Trophoblast cell (in vitro differentiated cells and primary cell): Measurements from ENCODE around the gene LUC7L3. TPM values are rescaled to one million over a fixed set of nuclear protein-coding genes. Genes with fewer than 3 reads are reported as not detected.

Experiments used
- DNase-seq, 2 donors: peaks; one replicate each; pipeline ENCODE4 v3.0.0-alpha.2; 2016
- H2AFZ ChIP-seq: 2 replicates; pipeline ENCODE4 v1.6.1; 2013; ENCODE audit warnings: low read length, moderate library complexity, mild to moderate bottlenecking; ENCODE audit not compliant: insufficient read depth, poor library complexity
- H2AK5ac ChIP-seq: 2 replicates; pipeline ENCODE4 v1.6.1; 2013; ENCODE audit warnings: mild to moderate bottlenecking, low read length
- H2BK120ac ChIP-seq: 2 replicates; pipeline ENCODE4 v1.6.1; 2013; ENCODE audit warnings: low read length, mild to moderate bottlenecking, moderate library complexity; ENCODE audit not compliant: insufficient read depth, poor library complexity
- H2BK12ac ChIP-seq: 2 replicates; pipeline ENCODE4 v1.6.1; 2013; ENCODE audit warnings: mild to moderate bottlenecking, low read length, moderate library complexity
- H2BK5ac ChIP-seq: 2 replicates; pipeline ENCODE4 v1.6.1; 2013; ENCODE audit warnings: low read length, low read depth, moderate library complexity, mild to moderate bottlenecking; ENCODE audit not compliant: poor library complexity
- H3K14ac ChIP-seq: 2 replicates; pipeline ENCODE4 v1.6.1; 2013; ENCODE audit warnings: mild to moderate bottlenecking, low read length
- H3K18ac ChIP-seq: 2 replicates; pipeline ENCODE4 v1.6.1; 2013; ENCODE audit warnings: mild to moderate bottlenecking, low read length
- H3K23ac ChIP-seq: 2 replicates; pipeline ENCODE4 v1.6.1; 2013; ENCODE audit warnings: low read length
- H3K27ac ChIP-seq: 2 replicates; pipeline ENCODE4 v1.5.1; 2013; ENCODE audit warnings: low read depth, mild to moderate bottlenecking, inconsistent platforms, low read length, moderate library complexity
- H3K27me3 ChIP-seq: 2 replicates; pipeline ENCODE4 v1.6.1; 2013; ENCODE audit warnings: inconsistent platforms, mild to moderate bottlenecking, low read length, moderate library complexity; ENCODE audit not compliant: insufficient read depth
- H3K36me3 ChIP-seq, 2 experiments: 1 replicate in 1 of 2; 2 replicates in 1 of 2; pipeline ENCODE4 v1.6.1; 2013; ENCODE audit warnings: low read length in 2 of 2, mild to moderate bottlenecking in 2 of 2, moderate library complexity in 1 of 2; ENCODE audit not compliant: insufficient read depth in 2 of 2, control insufficient read depth in 1 of 2
- H3K4ac ChIP-seq: 2 replicates; pipeline ENCODE4 v1.6.1; 2013; ENCODE audit warnings: low read depth, mild to moderate bottlenecking, low read length, moderate library complexity
- H3K4me1 ChIP-seq, 2 experiments: 1 replicate in 1 of 2; 2 replicates in 1 of 2; pipeline ENCODE4 v1.6.1; 2013; ENCODE audit warnings: low read length in 2 of 2, mild to moderate bottlenecking in 2 of 2, moderate library complexity in 1 of 2; ENCODE audit not compliant: insufficient read depth in 2 of 2, control insufficient read depth in 1 of 2
- H3K4me2 ChIP-seq: 2 replicates; pipeline ENCODE4 v1.6.1; 2013; ENCODE audit warnings: inconsistent platforms, mild to moderate bottlenecking, low read length, moderate library complexity
- H3K4me3 ChIP-seq: 2 replicates; pipeline ENCODE4 v1.5.1; 2013; ENCODE audit warnings: mild to moderate bottlenecking, low read depth, low read length, inconsistent platforms
- H3K79me1 ChIP-seq: one replicate; pipeline ENCODE4 v1.6.1; 2013; ENCODE audit warnings: low read length
- H3K79me2 ChIP-seq: 2 replicates; pipeline ENCODE4 v1.6.1; 2013; ENCODE audit warnings: low read length, mild to moderate bottlenecking; ENCODE audit not compliant: control insufficient read depth, insufficient read depth, poor library complexity
- H3K9ac ChIP-seq: 2 replicates; pipeline ENCODE4 v1.6.1; 2013; ENCODE audit warnings: mild to moderate bottlenecking, low read length
- H3K9me3 ChIP-seq: 2 replicates; pipeline ENCODE4 v1.6.1; 2013; ENCODE audit warnings: low read depth, mild to moderate bottlenecking, control low read depth, inconsistent platforms, low read length; ENCODE audit not compliant: insufficient read depth
- H4K12ac ChIP-seq: 2 replicates; pipeline ENCODE4 v1.6.1; 2013; ENCODE audit warnings: low read depth, mild to moderate bottlenecking, low read length, moderate library complexity
- H4K8ac ChIP-seq: 2 replicates; pipeline ENCODE4 v1.6.1; 2013; ENCODE audit warnings: low read depth, mild to moderate bottlenecking, low read length, moderate library complexity
- H4K91ac ChIP-seq: one replicate; pipeline ENCODE4 v1.6.1; 2013; ENCODE audit warnings: low read depth, mild to moderate bottlenecking, low read length, moderate library complexity
- WGBS: extraction: QIAGEN DNeasy Blood & Tissue Kit; methylation state at CpG from one replicate; pipeline ENCODE4 v1.1.7; 2013; ENCODE audit warnings: missing lambda C conversion rate; ENCODE audit not compliant: insufficient read length, insufficient coverage; ENCODE audit errors: extremely low coverage; 5-methylcytosine and 5-hydroxymethylcytosine counted together
- polyA plus RNA-seq: library from polyadenylated mRNA; stranded (reverse); fragments of 200-250 nt; gene quantifications from 2 replicates; pipeline ENCODE4 v1.2.3, GENCODE V29; 2013

LUC7L3 gene, protein sequence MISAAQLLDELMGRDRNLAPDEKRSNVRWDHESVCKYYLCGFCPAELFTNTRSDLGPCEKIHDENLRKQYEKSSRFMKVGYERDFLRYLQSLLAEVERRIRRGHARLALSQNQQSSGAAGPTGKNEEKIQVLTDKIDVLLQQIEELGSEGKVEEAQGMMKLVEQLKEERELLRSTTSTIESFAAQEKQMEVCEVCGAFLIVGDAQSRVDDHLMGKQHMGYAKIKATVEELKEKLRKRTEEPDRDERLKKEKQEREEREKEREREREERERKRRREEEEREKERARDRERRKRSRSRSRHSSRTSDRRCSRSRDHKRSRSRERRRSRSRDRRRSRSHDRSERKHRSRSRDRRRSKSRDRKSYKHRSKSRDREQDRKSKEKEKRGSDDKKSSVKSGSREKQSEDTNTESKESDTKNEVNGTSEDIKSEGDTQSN
- 128 and 131 TPM in 2 replicates for polyA plus RNA-seq

DNA sequence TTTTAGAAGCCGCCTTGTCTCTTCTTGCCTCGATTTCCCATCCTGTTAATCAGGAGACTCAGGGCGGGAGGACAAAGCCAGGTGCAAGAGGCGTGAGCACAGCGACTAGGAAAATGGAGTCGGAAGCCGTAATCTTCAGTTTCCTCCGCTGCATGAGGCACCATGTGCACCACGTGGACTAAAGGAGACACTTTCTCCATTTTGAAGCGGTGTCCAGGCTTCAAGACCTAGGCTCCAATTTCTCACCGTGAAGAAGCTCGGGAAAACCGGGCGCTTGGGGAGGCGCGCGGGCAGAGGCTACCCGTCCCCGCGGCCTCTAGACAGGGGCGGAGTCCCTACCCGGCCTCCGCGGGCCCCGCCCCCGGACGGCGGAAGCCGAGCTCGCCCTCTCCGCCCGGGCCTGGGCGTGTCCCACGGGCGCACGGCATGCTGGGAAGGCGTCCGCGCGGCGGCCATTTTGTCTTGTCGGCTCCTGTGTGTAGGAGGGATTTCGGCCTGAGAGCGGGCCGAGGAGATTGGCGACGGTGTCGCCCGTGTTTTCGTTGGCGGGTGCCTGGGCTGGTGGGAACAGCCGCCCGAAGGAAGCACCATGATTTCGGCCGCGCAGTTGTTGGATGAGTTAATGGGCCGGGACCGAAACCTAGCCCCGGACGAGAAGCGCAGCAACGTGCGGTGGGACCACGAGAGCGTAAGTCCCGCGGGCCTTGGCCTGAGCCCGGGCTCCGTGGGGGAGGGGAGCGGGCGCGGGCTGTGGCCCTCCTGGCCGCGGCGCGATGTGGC is at the start of gene LUC7L3:
Gene LUC7L3 (plus strand): TSS at position 460 of the 780 bp plus-strand sequence. CDS start 130 bp downstream, at position 590.
- H3K18ac ChIP-seq = peak within 1 kb of the TSS; percentile 97
- WGBS = no CpG with 5 or more reads among the region's 76 CpGs
- peak within 1 kb of the TSS; percentile 98 for H4K12ac ChIP-seq
- H4K91ac ChIP-seq = peak within 1 kb of the TSS; percentile 94
- peak within 1 kb of the TSS; percentile 95 for H3K9ac ChIP-seq
- H3K4me3 ChIP-seq = peak within 1 kb of the TSS; percentile 89
- peaks cover 0 to 2% of the 10 kb centered on the region in 2 experiments for H3K36me3 ChIP-seq
- no peak within 1 kb of the TSS for H3K23ac ChIP-seq
- peaks cover 2% of the 10 kb centered on the region for H3K9me3 ChIP-seq
- H3K14ac ChIP-seq = peak within 1 kb of the TSS; percentile 98
- peak within 1 kb of the TSS; percentile 99 for H2AFZ ChIP-seq
- H3K4me1 ChIP-seq = peaks cover 3 to 6% of the 10 kb centered on the region in 2 experiments
- peak within 1 kb of the TSS; percentile 99 for H3K27ac ChIP-seq
- H2AK5ac ChIP-seq = peak within 1 kb of the TSS; percentile 95
- H2BK5ac ChIP-seq = peak within 1 kb of the TSS; percentile 93
- no peaks in the 10 kb centered on the region for H3K27me3 ChIP-seq
- H3K4me2 ChIP-seq = peak within 1 kb of the TSS; percentile 88
- DNase-seq = peak; percentile 94 to 98
- peak within 1 kb of the TSS; percentile 96 for H2BK120ac ChIP-seq
- H2BK12ac ChIP-seq = peak within 1 kb of the TSS; percentile 75
- peak within 1 kb of the TSS; percentile 97 for H4K8ac ChIP-seq
- H3K79me2 ChIP-seq = peaks cover 22% of the 10 kb centered on the region
- peaks cover 9% of the 10 kb centered on the region for H3K79me1 ChIP-seq
- H3K4ac ChIP-seq = peak within 1 kb of the TSS; percentile 100

DNA sequence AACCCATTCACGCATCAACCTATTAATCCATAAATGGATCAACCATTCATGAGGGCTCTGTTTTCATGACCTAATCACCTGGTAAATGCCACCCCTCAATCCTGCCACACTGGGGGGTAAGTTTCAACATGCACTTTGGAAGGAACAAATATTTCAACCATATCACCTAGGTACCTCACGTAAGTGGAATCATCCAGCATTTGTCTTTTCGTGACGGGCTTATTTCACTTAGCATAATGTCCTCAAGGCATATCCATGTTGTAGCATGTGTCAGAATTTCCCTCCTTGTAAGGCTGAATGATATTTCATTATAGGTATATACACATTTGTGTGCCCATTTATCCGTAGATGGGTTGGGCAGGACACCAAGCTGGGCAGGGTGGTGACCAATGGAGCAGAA is 47.3 kb upstream of the LUC7L3 start:
- no peak overlapping the region for H4K12ac ChIP-seq
- H3K79me2 ChIP-seq = no peaks in the 10 kb centered on the region
- no peak overlapping the region for H3K23ac ChIP-seq
- H3K36me3 ChIP-seq = no peaks in the 10 kb centered on the region
- H2BK120ac ChIP-seq = no peak overlapping the region
- H3K18ac ChIP-seq = no peak overlapping the region
- H4K8ac ChIP-seq = no peak overlapping the region
- H3K27ac ChIP-seq = no peak overlapping the region
- H3K27me3 ChIP-seq = no peaks in the 10 kb centered on the region
- peaks cover 9 to 10% of the 10 kb centered on the region in 2 experiments for H3K4me1 ChIP-seq
- H3K4me3 ChIP-seq = no peak overlapping the region
- H2BK5ac ChIP-seq = no peak overlapping the region
- no peak overlapping the region for H3K4ac ChIP-seq
- H4K91ac ChIP-seq = no peak overlapping the region
- H2BK12ac ChIP-seq = no peak overlapping the region
- no peak overlapping the region for H3K14ac ChIP-seq
- WGBS = no CpG with 5 or more reads among the region's 5 CpGs
- DNase-seq = no peak
- H3K9ac ChIP-seq = no peak overlapping the region
- no peak overlapping the region for H3K4me2 ChIP-seq
- H2AK5ac ChIP-seq = no peak overlapping the region
- H3K9me3 ChIP-seq = no peaks in the 10 kb centered on the region
- no peak overlapping the region for H2AFZ ChIP-seq
- H3K79me1 ChIP-seq = no peaks in the 10 kb centered on the region

DNA sequence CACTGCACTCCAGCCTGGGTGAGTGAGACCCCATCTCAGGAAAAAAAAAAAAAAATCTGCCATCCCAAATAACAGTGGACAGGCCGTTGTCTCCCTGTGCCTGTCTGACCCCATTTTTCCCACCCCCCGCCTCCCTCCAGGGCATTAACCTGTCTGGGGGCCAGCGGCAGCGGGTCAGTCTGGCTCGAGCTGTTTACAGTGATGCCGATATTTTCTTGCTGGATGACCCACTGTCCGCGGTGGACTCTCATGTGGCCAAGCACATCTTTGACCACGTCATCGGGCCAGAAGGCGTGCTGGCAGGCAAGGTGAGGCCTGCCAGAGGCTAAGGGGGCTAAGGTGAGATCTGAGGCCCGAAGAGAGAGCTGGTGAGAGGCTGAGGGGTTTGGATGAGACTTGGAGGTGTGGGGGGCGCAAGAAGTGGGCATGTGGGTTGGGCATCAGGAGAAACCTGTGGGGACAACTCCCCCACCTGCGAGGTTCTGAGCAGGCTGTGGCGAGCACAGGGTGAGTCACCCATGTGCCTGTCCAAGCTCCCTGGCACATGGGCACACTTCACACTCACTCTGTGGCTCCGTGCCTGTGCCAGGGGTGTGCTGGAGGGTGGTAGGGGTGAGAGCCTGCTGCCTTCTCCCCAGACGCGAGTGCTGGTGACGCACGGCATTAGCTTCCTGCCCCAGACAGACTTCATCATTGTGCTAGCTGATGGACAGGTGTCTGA is 46.4 kb upstream of the LUC7L3 start:
- H3K14ac ChIP-seq = no peak overlapping the region
- no peak overlapping the region for H2AFZ ChIP-seq
- H3K79me1 ChIP-seq = no peaks in the 10 kb centered on the region
- no peak overlapping the region for H4K91ac ChIP-seq
- no peaks in the 10 kb centered on the region for H3K79me2 ChIP-seq
- no peak overlapping the region for H2BK120ac ChIP-seq
- H3K27ac ChIP-seq = no peak overlapping the region
- no peaks in the 10 kb centered on the region for H3K9me3 ChIP-seq
- no peak overlapping the region for H3K4ac ChIP-seq
- H2BK12ac ChIP-seq = no peak overlapping the region
- H2AK5ac ChIP-seq = no peak overlapping the region
- no peak overlapping the region for H3K18ac ChIP-seq
- H2BK5ac ChIP-seq = no peak overlapping the region
- no peak overlapping the region for H3K4me2 ChIP-seq
- peak overlapping the region; percentile 49 for H3K4me3 ChIP-seq
- DNase-seq = no peak
- no peak overlapping the region for H4K12ac ChIP-seq
- no peak overlapping the region for H3K9ac ChIP-seq
- H3K23ac ChIP-seq = no peak overlapping the region
- no peak overlapping the region for H4K8ac ChIP-seq
- WGBS = no CpG with 5 or more reads among the region's 20 CpGs
- H3K27me3 ChIP-seq = no peaks in the 10 kb centered on the region
- H3K4me1 ChIP-seq = peaks cover 8% of the 10 kb centered on the region in 2 experiments
- H3K36me3 ChIP-seq = no peaks in the 10 kb centered on the region

DNA sequence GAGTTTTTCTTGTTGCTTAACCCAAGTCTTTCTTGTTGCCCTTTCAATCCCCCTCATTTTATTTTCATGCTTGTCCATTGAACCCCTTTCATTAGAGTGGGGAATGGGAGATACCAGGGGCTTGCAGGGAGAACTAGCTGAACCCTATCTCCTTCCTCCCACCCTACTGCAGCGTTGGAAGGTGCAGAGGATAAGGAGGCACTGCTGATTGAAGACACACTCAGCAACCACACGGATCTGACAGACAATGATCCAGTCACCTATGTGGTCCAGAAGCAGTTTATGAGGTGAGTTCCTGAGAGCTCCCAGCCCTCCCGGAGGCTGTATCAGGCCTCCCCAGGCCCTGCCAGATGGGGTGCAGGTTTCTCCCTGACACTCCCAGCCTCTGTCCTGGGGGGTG is 44.2 kb upstream of the LUC7L3 start:
- no CpG with 5 or more reads among the region's 3 CpGs for WGBS
- Histone ChIP-seq H3K9me3 (no peaks in the 10 kb centered on the region), H3K36me3 (no peaks in the 10 kb centered on the region), H2BK12ac (no peak overlapping the region), H3K9ac (no peak overlapping the region), H3K27me3 (no peaks in the 10 kb centered on the region), H2AK5ac (no peak overlapping the region), H2BK5ac (no peak overlapping the region), H3K23ac (no peak overlapping the region), H3K27ac (no peak overlapping the region), H2AFZ (no peak overlapping the region), H4K91ac (no peak overlapping the region), H4K12ac (no peak overlapping the region), H3K18ac (no peak overlapping the region), H3K4me1 (no peaks in the 10 kb centered on the region), H3K14ac (no peak overlapping the region), H3K4me2 (no peak overlapping the region), H3K79me2 (no peaks in the 10 kb centered on the region), H3K4ac (no peak overlapping the region), H3K4me3 (no peak overlapping the region), H4K8ac (no peak overlapping the region), H3K79me1 (no peaks in the 10 kb centered on the region), H2BK120ac (no peak overlapping the region)
- DNase-seq = no peak
